ENCODE data around the gene KLHL3.

- TF ChIP-seq CTCF (IDR thresholded peaks at IDR 0.05): no peak
- no peak for TF ChIP-seq POLR2A (IDR thresholded peaks at IDR 0.05)
Measured at GRCh38 chr5:137603356-137603755, 132.5 kb downstream of the KLHL3 start.
